Peyer's patch (tissue), 4 donors: ENCODE data around the gene SLC7A10. TPM values are rescaled to one million over a fixed set of nuclear protein-coding genes. Genes with fewer than 3 reads are reported as not detected.
"Not testable (repeated sequence)": the region's sequence is repeated elsewhere in the genome, so short reads cannot be mapped to it uniquely, and the experiment has no call there.

ENCODE experiments used
- DNase-seq, 3 donors: peaks; one replicate each; pipeline ENCODE4 v3.0.0-alpha.2; 2017 to 2019
- H3K27ac ChIP-seq, 4 donors: fragments of 200-600 bp; sonication (generic); one replicate each; pipeline ENCODE4 v1.5.1; 2016 to 2019
- H3K27me3 ChIP-seq, 2 donors: fragments of 200-600 bp; sonication (generic); one replicate each; pipeline ENCODE4 v1.5.1; 2019
- H3K36me3 ChIP-seq, 3 donors: fragments of 200-600 bp; sonication (generic); one replicate each; pipeline ENCODE4 v1.5.1; 2016 to 2019
- H3K4me1 ChIP-seq, 4 donors: fragments of 200-600 bp; sonication (generic); one replicate each; pipeline ENCODE4 v1.5.1; 2016 to 2019
- H3K4me3 ChIP-seq, 4 donors: fragments of 200-600 bp; sonication (generic); 1 replicate in 3 of 4; 2 replicates in 1 of 4; pipeline ENCODE4 v1.5.1; 2016 to 2019; ENCODE audit warnings: mild to moderate bottlenecking in 1 of 4
- H3K9me3 ChIP-seq, 4 donors: fragments of 200-600 bp; sonication (generic); one replicate each; pipeline ENCODE4 v1.5.1; 2016 to 2019; ENCODE audit warnings: mild to moderate bottlenecking in 1 of 4
- CTCF ChIP-seq, 6 experiments: fragments of 450-650 bp in 4 of 6; fragments of 200-600 bp in 2 of 6; sonication (generic) in 1 of 6; IDR thresholded peaks; one replicate each; pipeline ENCODE4 v1.5.1; 2017 to 2019; ENCODE audit warnings: antibody characterized with exemption in 6 of 6, mild to moderate bottlenecking in 3 of 6, moderate library complexity in 1 of 6
- POLR2A ChIP-seq, 2 donors: fragments of 450-650 bp; IDR thresholded peaks; one replicate each; pipeline ENCODE4 v1.5.1; 2017; ENCODE audit warnings: antibody characterized with exemption in 2 of 2, mild to moderate bottlenecking in 2 of 2, moderate library complexity in 2 of 2
- total RNA-seq, 4 donors: library from RNA; depleted of rRNA; stranded (reverse); fragments of >200 nt; gene quantifications; one replicate each; pipeline ENCODE4 v1.1.0, GENCODE V29; 2016

Gene SLC7A10
- total RNA-seq, 4 donors from 2014 or later = not detected

GRCh38 chr19:33191501-33191900 is 34.1 kb downstream of the SLC7A10 start:
- Histone ChIP-seq H3K27me3 (no peaks in the 10 kb centered on the region), H3K27ac (no peak overlapping the region), H3K9me3 (no peaks in the 10 kb centered on the region), H3K4me3 (no peak overlapping the region), H3K4me1 (peaks cover 0 to 13% (median 4%) of the 10 kb centered on the region in 4 donors), H3K36me3 (no peaks in the 10 kb centered on the region)
- DNase-seq = peak in 1 of 3 donors; percentile 12
- TF ChIP-seq POLR2A (IDR thresholded peaks at IDR 0.05) (no peak), CTCF (IDR thresholded peaks at IDR 0.05) (no peak)

GRCh38 chr19:33191092-33191491 is 34.6 kb downstream of the SLC7A10 start:
- H3K4me3 ChIP-seq, H3K27ac ChIP-seq, H3K36me3 ChIP-seq, H3K27me3 ChIP-seq, H3K9me3 ChIP-seq: not testable (repeated sequence)
- peak in 1 of 3 donors; percentile 5 for DNase-seq
- peaks cover 0 to 13% (median 4%) of the 10 kb centered on the region in 4 donors for H3K4me1 ChIP-seq

GRCh38 chr19:33189453-33189852 is 36.2 kb downstream of the SLC7A10 start:
- Histone ChIP-seq H3K27ac (no peak overlapping the region), H3K27me3 (no peaks in the 10 kb centered on the region), H3K9me3 (no peaks in the 10 kb centered on the region), H3K4me1 (no peaks in the 10 kb centered on the region), H3K36me3 (no peaks in the 10 kb centered on the region), H3K4me3 (no peak overlapping the region)
- TF ChIP-seq POLR2A (IDR thresholded peaks at IDR 0.05) (no peak), CTCF (IDR thresholded peaks at IDR 0.05) (no peak)
- no peak for DNase-seq

- Histone ChIP-seq H3K9me3 (no peaks in the 10 kb centered on the region), H3K36me3 (no peaks in the 10 kb centered on the region), H3K4me1 (no peaks in the 10 kb centered on the region), H3K27me3 (no peaks in the 10 kb centered on the region), H3K4me3 (no peak overlapping the region), H3K27ac (no peak overlapping the region)
- DNase-seq = peak in 2 of 3 donors; percentile 59 to 65
- no peak for TF ChIP-seq CTCF (IDR thresholded peaks at IDR 0.05)
- TF ChIP-seq POLR2A (IDR thresholded peaks at IDR 0.05) = no peak
Observed at GRCh38 chr19:33187183-33187540, 38.5 kb downstream of the SLC7A10 start.

- DNase-seq = peak in 1 of 3 donors; percentile 18
- no peaks in the 10 kb centered on the region for H3K9me3 ChIP-seq
- no peaks in the 10 kb centered on the region for H3K36me3 ChIP-seq
- no peak overlapping the region for H3K27ac ChIP-seq
- H3K4me3 ChIP-seq = no peak overlapping the region
- TF ChIP-seq POLR2A (IDR thresholded peaks at IDR 0.05) = no peak
- TF ChIP-seq CTCF (IDR thresholded peaks at IDR 0.05) = no peak
- no peaks in the 10 kb centered on the region for H3K27me3 ChIP-seq
- H3K4me1 ChIP-seq = no peaks in the 10 kb centered on the region
Observed at GRCh38 chr19:33186431-33187182, 39.0 kb downstream of the SLC7A10 start.

GRCh38 chr19:33177417-33177979 is 48.2 kb downstream of the SLC7A10 start:
- TF ChIP-seq CTCF (IDR thresholded peaks at IDR 0.05) (peak; percentile 23 to 61 (median 50)), POLR2A (IDR thresholded peaks at IDR 0.05) (no peak)
- no peaks in the 10 kb centered on the region for H3K36me3 ChIP-seq
- no peak for DNase-seq
- H3K4me3 ChIP-seq = peak overlapping the region; percentile 83 to 95 (median 91)
- H3K27ac ChIP-seq = peak overlapping the region; percentile 93 to 96 (median 95)
- no peaks in the 10 kb centered on the region for H3K9me3 ChIP-seq
- no peaks in the 10 kb centered on the region for H3K27me3 ChIP-seq
- peaks cover 0 to 19% (median 6%) of the 10 kb centered on the region in 4 donors for H3K4me1 ChIP-seq
